Measurements from ENCODE around the gene EDN2.

Gene EDN2

DNA sequence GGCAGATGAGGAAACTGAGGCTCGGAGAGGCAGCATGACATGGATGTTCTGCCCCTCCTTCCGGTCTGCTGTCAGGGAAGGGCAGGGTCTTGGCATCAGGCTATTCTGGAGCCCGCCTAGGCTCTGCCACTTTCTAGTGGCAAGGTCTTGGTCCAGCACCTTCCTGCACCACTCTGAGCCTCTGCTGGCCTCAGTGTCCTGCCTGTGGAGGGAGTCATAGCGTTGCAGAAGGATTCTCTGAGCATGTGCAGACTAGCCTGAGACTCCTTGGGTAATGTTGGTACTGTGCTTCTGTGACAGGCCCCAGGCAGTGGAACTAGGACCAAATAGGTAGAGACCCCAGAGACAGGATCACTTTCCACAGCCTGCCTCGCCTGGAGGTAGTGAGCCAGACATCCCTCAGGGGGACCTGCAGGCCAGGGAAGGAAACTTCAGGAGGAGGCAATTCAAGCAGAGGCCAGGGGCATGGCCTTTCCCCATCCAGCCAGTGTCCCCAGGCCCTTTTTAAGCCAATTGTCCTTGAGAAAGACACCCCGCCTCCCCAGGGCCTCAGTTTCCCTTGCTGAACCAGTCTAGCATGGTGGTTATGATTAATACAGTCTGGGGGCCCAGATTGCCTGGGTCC is 10.6 kb downstream of the EDN2 start:
- Histone ChIP-seq H3K9me3 (ENCODE audit: control insufficient read depth, insufficient read depth, low read length) (no peaks in the 10 kb centered on the region), H3K4me3 (ENCODE audit: low read length) (no peak overlapping the region), H3K27ac (ENCODE audit: low read depth, low read length) (no peak overlapping the region), H3K27me3 (ENCODE audit: control insufficient read depth, low read length) (no peaks in the 10 kb centered on the region), H3K79me2 (ENCODE audit: control insufficient read depth, low read length) (no peaks in the 10 kb centered on the region), H3F3A (ENCODE audit: control insufficient read depth, insufficient read depth) (no peaks in the 10 kb centered on the region), H4K20me1 (ENCODE audit: control insufficient read depth, insufficient read depth, low read depth, low read length) (no peaks in the 10 kb centered on the region), H3K9me2 (replicated peaks; ENCODE audit: control insufficient read depth, low read length) (no peaks in the 10 kb centered on the region), H3K4me2 (ENCODE audit: low read length) (no peak overlapping the region), H3K4me1 (ENCODE audit: control insufficient read depth, low read length) (no peaks in the 10 kb centered on the region), H3K36me3 (ENCODE audit: control insufficient read depth, low read length) (no peaks in the 10 kb centered on the region)
- TF ChIP-seq EZH2phosphoT487 (IDR thresholded peaks at IDR 0.05; ENCODE audit: borderline replicate concordance, low read length) = no peak
- TF ChIP-seq, protein P1, sequence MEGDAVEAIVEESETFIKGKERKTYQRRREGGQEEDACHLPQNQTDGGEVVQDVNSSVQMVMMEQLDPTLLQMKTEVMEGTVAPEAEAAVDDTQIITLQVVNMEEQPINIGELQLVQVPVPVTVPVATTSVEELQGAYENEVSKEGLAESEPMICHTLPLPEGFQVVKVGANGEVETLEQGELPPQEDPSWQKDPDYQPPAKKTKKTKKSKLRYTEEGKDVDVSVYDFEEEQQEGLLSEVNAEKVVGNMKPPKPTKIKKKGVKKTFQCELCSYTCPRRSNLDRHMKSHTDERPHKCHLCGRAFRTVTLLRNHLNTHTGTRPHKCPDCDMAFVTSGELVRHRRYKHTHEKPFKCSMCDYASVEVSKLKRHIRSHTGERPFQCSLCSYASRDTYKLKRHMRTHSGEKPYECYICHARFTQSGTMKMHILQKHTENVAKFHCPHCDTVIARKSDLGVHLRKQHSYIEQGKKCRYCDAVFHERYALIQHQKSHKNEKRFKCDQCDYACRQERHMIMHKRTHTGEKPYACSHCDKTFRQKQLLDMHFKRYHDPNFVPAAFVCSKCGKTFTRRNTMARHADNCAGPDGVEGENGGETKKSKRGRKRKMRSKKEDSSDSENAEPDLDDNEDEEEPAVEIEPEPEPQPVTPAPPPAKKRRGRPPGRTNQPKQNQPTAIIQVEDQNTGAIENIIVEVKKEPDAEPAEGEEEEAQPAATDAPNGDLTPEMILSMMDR (IDR thresholded peaks at IDR 0.05; ENCODE audit: low read depth, low read length, poor library complexity, severe bottlenecking) = no peak

DNA sequence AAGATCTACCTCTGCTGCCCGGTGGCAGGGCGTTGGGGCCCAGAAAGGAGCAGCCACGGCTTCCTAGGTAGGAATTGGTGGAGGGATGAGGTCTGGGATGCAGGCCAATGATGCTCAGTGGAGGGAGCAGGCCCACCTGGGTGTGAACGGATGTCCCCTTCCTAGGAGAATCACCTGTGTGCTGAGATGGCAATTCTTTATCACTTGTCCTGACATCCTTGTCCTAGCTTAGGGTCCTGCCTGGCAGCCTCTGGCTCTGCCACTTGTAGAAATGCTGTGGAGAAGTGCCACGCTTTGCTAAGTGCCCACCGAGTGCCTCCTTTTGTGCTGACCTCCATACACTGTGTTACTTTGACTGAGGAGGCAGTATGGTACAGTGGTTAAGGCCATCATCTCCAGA is 12.8 kb downstream of the EDN2 start:
- no peak overlapping the region for H3K4me2 ChIP-seq (ENCODE audit: low read length)
- H3K79me2 ChIP-seq (ENCODE audit: control insufficient read depth, low read length) = no peaks in the 10 kb centered on the region
- no peaks in the 10 kb centered on the region for H3F3A ChIP-seq (ENCODE audit: control insufficient read depth, insufficient read depth)
- H3K4me1 ChIP-seq (ENCODE audit: control insufficient read depth, low read length) = no peaks in the 10 kb centered on the region
- H3K9me2 ChIP-seq (replicated peaks; ENCODE audit: control insufficient read depth, low read length) = no peaks in the 10 kb centered on the region
- H3K4me3 ChIP-seq (ENCODE audit: low read length) = no peak overlapping the region
- H3K27me3 ChIP-seq (ENCODE audit: control insufficient read depth, low read length) = no peaks in the 10 kb centered on the region
- no peaks in the 10 kb centered on the region for H3K9me3 ChIP-seq (ENCODE audit: control insufficient read depth, insufficient read depth, low read length)
- H3K36me3 ChIP-seq (ENCODE audit: control insufficient read depth, low read length) = no peaks in the 10 kb centered on the region
- no peak overlapping the region for H3K27ac ChIP-seq (ENCODE audit: low read depth, low read length)
- H4K20me1 ChIP-seq (ENCODE audit: control insufficient read depth, insufficient read depth, low read depth, low read length) = no peaks in the 10 kb centered on the region
- TF ChIP-seq, protein P1 (IDR thresholded peaks at IDR 0.05; ENCODE audit: low read depth, low read length, poor library complexity, severe bottlenecking) = no peak
- TF ChIP-seq EZH2phosphoT487 (IDR thresholded peaks at IDR 0.05; ENCODE audit: borderline replicate concordance, low read length) = no peak

DNA sequence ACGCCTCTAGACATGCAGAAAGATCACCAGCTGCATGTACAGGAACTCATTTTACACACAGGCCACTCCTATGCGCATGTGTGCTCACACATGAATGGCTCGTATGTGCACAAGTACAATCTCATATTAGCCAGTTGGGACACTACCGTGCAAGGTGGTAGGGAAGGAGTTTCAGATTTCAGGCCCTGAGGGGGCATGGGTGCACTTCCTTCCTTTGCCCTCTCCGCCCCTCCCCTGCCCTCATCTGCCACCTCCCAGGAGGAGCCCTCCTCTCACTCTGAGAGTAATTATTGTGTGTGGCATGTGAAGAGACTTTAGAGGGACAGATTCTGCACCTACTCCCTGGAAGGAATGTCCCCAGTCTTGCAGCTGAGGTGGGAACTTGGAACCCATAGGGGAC is 14.8 kb downstream of the EDN2 start:
- Histone ChIP-seq H3K9me2 (replicated peaks; ENCODE audit: control insufficient read depth, low read length) (no peaks in the 10 kb centered on the region), H3K9me3 (ENCODE audit: control insufficient read depth, insufficient read depth, low read length) (no peaks in the 10 kb centered on the region), H3K4me3 (ENCODE audit: low read length) (no peak overlapping the region), H3K4me2 (ENCODE audit: low read length) (no peak overlapping the region), H3K79me2 (ENCODE audit: control insufficient read depth, low read length) (no peaks in the 10 kb centered on the region), H3K4me1 (ENCODE audit: control insufficient read depth, low read length) (no peaks in the 10 kb centered on the region), H4K20me1 (ENCODE audit: control insufficient read depth, insufficient read depth, low read depth, low read length) (no peaks in the 10 kb centered on the region), H3K27me3 (ENCODE audit: control insufficient read depth, low read length) (no peaks in the 10 kb centered on the region), H3K36me3 (ENCODE audit: control insufficient read depth, low read length) (no peaks in the 10 kb centered on the region), H3F3A (ENCODE audit: control insufficient read depth, insufficient read depth) (no peaks in the 10 kb centered on the region), H3K27ac (ENCODE audit: low read depth, low read length) (no peak overlapping the region)
- TF ChIP-seq EZH2phosphoT487 (IDR thresholded peaks at IDR 0.05; ENCODE audit: borderline replicate concordance, low read length) = no peak
- TF ChIP-seq, protein P1 (IDR thresholded peaks at IDR 0.05; ENCODE audit: low read depth, low read length, poor library complexity, severe bottlenecking) = no peak

All from DOHH2 (cell line).